ENCODE measurements around the gene LMF1.

LMF1 gene

GRCh38 chr16:927931-928330 lies 42.9 kb downstream of the LMF1 start:
- Mint-ChIP-seq H3K27me3 (no peaks in the 10 kb centered on the region), H3K27ac (no peak overlapping the region), H3K9me3 (peaks cover 4% of the 10 kb centered on the region), H3K4me1 (no peaks in the 10 kb centered on the region), H3K4me3 (no peak overlapping the region), H3K36me3 (peaks cover 72% of the 10 kb centered on the region)
- no peak for ATAC-seq

- Mint-ChIP-seq H3K4me1 (no peaks in the 10 kb centered on the region), H3K9me3 (peaks cover 6% of the 10 kb centered on the region), H3K4me3 (no peak overlapping the region), H3K27ac (no peak overlapping the region), H3K27me3 (no peaks in the 10 kb centered on the region), H3K36me3 (peaks cover 72% of the 10 kb centered on the region)
- ATAC-seq, result no peak
Measured at GRCh38 chr16:927406-927805, 43.4 kb downstream of the LMF1 start.

GRCh38 chr16:926715-927114 lies 44.1 kb downstream of the LMF1 start:
- Mint-ChIP-seq H3K4me3 (no peak overlapping the region), H3K9me3 (peaks cover 7% of the 10 kb centered on the region), H3K27ac (no peak overlapping the region), H3K4me1 (no peaks in the 10 kb centered on the region), H3K36me3 (peaks cover 77% of the 10 kb centered on the region), H3K27me3 (no peaks in the 10 kb centered on the region)
- no peak for ATAC-seq

GRCh38 chr16:924806-925205 lies 46.0 kb downstream of the LMF1 start:
- Mint-ChIP-seq H3K9me3 (peaks cover 7% of the 10 kb centered on the region), H3K27ac (no peak overlapping the region)

GRCh38 chr16:924063-924462 lies 46.7 kb downstream of the LMF1 start:
- Mint-ChIP-seq H3K27ac (no peak overlapping the region), H3K4me3 (no peak overlapping the region), H3K4me1 (peaks cover 19% of the 10 kb centered on the region), H3K9me3 (peaks cover 7% of the 10 kb centered on the region), H3K36me3 (peaks cover 63% of the 10 kb centered on the region), H3K27me3 (no peaks in the 10 kb centered on the region)
- ATAC-seq, result no peak

More at GRCh38 chr16:924806-925205, 46.0 kb downstream of the LMF1 start:
- Mint-ChIP-seq H3K27me3 (no peaks in the 10 kb centered on the region), H3K36me3 (peaks cover 71% of the 10 kb centered on the region), H3K4me3 (no peak overlapping the region), H3K4me1 (peaks cover 19% of the 10 kb centered on the region)
- ATAC-seq, result no peak

GRCh38 chr16:923184-923583 lies 47.6 kb downstream of the LMF1 start:
- H3K36me3 Mint-ChIP-seq, result peaks cover 58% of the 10 kb centered on the region

GRCh38 chr16:922051-922450 lies 48.7 kb downstream of the LMF1 start:
- Mint-ChIP-seq H3K4me1 (peaks cover 19% of the 10 kb centered on the region), H3K27me3 (no peaks in the 10 kb centered on the region), H3K36me3 (peaks cover 55% of the 10 kb centered on the region), H3K4me3 (no peak overlapping the region), H3K27ac (no peak overlapping the region), H3K9me3 (peaks cover 7% of the 10 kb centered on the region)
- ATAC-seq, result no peak

More at GRCh38 chr16:923184-923583, 47.6 kb downstream of the LMF1 start:
- no peak overlapping the region for H3K4me3 Mint-ChIP-seq
- no peak for ATAC-seq
- H3K4me1 Mint-ChIP-seq, result peaks cover 19% of the 10 kb centered on the region
- no peaks in the 10 kb centered on the region for H3K27me3 Mint-ChIP-seq
- H3K27ac Mint-ChIP-seq, result no peak overlapping the region
- H3K9me3 Mint-ChIP-seq, result peaks cover 7% of the 10 kb centered on the region

- no peak for ATAC-seq
- Mint-ChIP-seq H3K36me3 (peaks cover 49% of the 10 kb centered on the region), H3K4me1 (peaks cover 19% of the 10 kb centered on the region), H3K9me3 (peaks cover 7% of the 10 kb centered on the region), H3K27me3 (no peaks in the 10 kb centered on the region), H3K4me3 (no peak overlapping the region), H3K27ac (no peak overlapping the region)
Measured at GRCh38 chr16:921321-921905, 49.4 kb downstream of the LMF1 start.

GRCh38 chr16:920717-921116 lies 50.1 kb downstream of the LMF1 start:
- no peak overlapping the region for H3K4me3 Mint-ChIP-seq
- peak; percentile 82 for ATAC-seq
- peak overlapping the region; percentile 9 for H3K27ac Mint-ChIP-seq
- H3K9me3 Mint-ChIP-seq, result peaks cover 4% of the 10 kb centered on the region
- peaks cover 45% of the 10 kb centered on the region for H3K36me3 Mint-ChIP-seq
- peaks cover 19% of the 10 kb centered on the region for H3K4me1 Mint-ChIP-seq
- H3K27me3 Mint-ChIP-seq, result no peaks in the 10 kb centered on the region

- H3K4me3 Mint-ChIP-seq, result no peak overlapping the region
- peak overlapping the region; percentile 9 for H3K27ac Mint-ChIP-seq
- ATAC-seq, result no peak
- peaks cover 4% of the 10 kb centered on the region for H3K9me3 Mint-ChIP-seq
- H3K4me1 Mint-ChIP-seq, result peaks cover 19% of the 10 kb centered on the region
- peaks cover 50% of the 10 kb centered on the region for H3K36me3 Mint-ChIP-seq
- H3K27me3 Mint-ChIP-seq, result no peaks in the 10 kb centered on the region
Measured at GRCh38 chr16:920051-920681, 50.6 kb downstream of the LMF1 start.

- Mint-ChIP-seq H3K27ac (peak overlapping the region; percentile 9), H3K4me1 (peaks cover 19% of the 10 kb centered on the region), H3K27me3 (no peaks in the 10 kb centered on the region), H3K9me3 (peaks cover 4% of the 10 kb centered on the region), H3K4me3 (no peak overlapping the region), H3K36me3 (peaks cover 46% of the 10 kb centered on the region)
- no peak for ATAC-seq
Measured at GRCh38 chr16:919658-920050, 51.1 kb downstream of the LMF1 start.

- H3K27ac Mint-ChIP-seq, result no peak overlapping the region
- H3K9me3 Mint-ChIP-seq, result peaks cover 4% of the 10 kb centered on the region
- H3K27me3 Mint-ChIP-seq, result no peaks in the 10 kb centered on the region
- peaks cover 19% of the 10 kb centered on the region for H3K4me1 Mint-ChIP-seq
- peaks cover 40% of the 10 kb centered on the region for H3K36me3 Mint-ChIP-seq
- no peak overlapping the region for H3K4me3 Mint-ChIP-seq
- no peak for ATAC-seq
Measured at GRCh38 chr16:918741-919657, 51.8 kb downstream of the LMF1 start.

GRCh38 chr16:918068-918467 lies 52.7 kb downstream of the LMF1 start:
- Mint-ChIP-seq H3K27me3 (no peaks in the 10 kb centered on the region), H3K36me3 (peaks cover 39% of the 10 kb centered on the region), H3K4me1 (peaks cover 19% of the 10 kb centered on the region), H3K4me3 (no peak overlapping the region), H3K27ac (no peak overlapping the region), H3K9me3 (peaks cover 4% of the 10 kb centered on the region)
- ATAC-seq, result no peak

- no peak overlapping the region for H3K4me3 Mint-ChIP-seq
- H3K27ac Mint-ChIP-seq, result no peak overlapping the region
- peaks cover 4% of the 10 kb centered on the region for H3K9me3 Mint-ChIP-seq
- no peaks in the 10 kb centered on the region for H3K27me3 Mint-ChIP-seq
- peaks cover 19% of the 10 kb centered on the region for H3K4me1 Mint-ChIP-seq
- peaks cover 37% of the 10 kb centered on the region for H3K36me3 Mint-ChIP-seq
- no peak for ATAC-seq
Measured at GRCh38 chr16:917591-918061, 53.2 kb downstream of the LMF1 start.

GRCh38 chr16:916035-916799 lies 54.6 kb downstream of the LMF1 start:
- Mint-ChIP-seq H3K4me1 (peaks cover 14% of the 10 kb centered on the region), H3K27ac (no peak overlapping the region), H3K4me3 (no peak overlapping the region), H3K9me3 (no peaks in the 10 kb centered on the region), H3K27me3 (no peaks in the 10 kb centered on the region), H3K36me3 (peaks cover 27% of the 10 kb centered on the region)
- ATAC-seq, result no peak
